ENCODE results near the gene FAM219A.
"Not testable (repeated sequence)": the region's sequence is repeated elsewhere in the genome, so short reads cannot be mapped to it uniquely, and the experiment has no call there.

FAM219A gene

DNA sequence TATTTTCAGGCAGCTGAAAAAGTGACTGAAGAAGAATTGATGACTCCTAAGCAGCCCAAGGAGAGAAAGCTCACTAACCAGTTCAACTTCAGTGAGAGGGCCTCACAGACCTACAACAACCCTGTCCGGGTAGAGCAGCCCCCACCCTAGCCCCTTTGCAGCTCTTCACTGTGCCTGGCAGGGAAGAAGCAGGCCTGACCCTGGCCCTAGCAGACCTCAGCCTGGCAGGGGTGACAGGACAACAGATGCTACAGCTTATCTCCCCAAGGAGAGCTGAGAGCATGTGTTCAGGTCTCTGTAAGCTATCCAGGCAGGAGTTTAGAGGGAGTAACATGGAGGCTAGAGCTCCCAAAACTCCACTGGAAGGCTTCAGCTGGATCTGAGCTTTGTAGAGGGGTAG, 32.0 kb upstream of the FAM219A start:
- TF ChIP-seq, protein P1, sequence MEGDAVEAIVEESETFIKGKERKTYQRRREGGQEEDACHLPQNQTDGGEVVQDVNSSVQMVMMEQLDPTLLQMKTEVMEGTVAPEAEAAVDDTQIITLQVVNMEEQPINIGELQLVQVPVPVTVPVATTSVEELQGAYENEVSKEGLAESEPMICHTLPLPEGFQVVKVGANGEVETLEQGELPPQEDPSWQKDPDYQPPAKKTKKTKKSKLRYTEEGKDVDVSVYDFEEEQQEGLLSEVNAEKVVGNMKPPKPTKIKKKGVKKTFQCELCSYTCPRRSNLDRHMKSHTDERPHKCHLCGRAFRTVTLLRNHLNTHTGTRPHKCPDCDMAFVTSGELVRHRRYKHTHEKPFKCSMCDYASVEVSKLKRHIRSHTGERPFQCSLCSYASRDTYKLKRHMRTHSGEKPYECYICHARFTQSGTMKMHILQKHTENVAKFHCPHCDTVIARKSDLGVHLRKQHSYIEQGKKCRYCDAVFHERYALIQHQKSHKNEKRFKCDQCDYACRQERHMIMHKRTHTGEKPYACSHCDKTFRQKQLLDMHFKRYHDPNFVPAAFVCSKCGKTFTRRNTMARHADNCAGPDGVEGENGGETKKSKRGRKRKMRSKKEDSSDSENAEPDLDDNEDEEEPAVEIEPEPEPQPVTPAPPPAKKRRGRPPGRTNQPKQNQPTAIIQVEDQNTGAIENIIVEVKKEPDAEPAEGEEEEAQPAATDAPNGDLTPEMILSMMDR (IDR thresholded peaks at IDR 0.05; ENCODE audit: low read depth, low read length, missing control alignments) = no peak
- no peak overlapping the region for H3K4me3 ChIP-seq (ENCODE audit: low read depth, low read length)
- in situ Hi-C loops (cut with HindIII; ENCODE audit: low sequenced_read_pairs) = no loop called here
- no peak for DNase-seq (ENCODE audit: low read depth)

GRCh38 chr9:34486572-34486971, 28.2 kb upstream of the FAM219A start:
- no peak overlapping the region for H3K4me3 ChIP-seq (ENCODE audit: low read depth, low read length)
- DNase-seq (ENCODE audit: low read depth) = no peak
- in situ Hi-C loops (cut with HindIII; ENCODE audit: low sequenced_read_pairs) = no loop called here
- TF ChIP-seq, protein P1 (IDR thresholded peaks at IDR 0.05; ENCODE audit: low read depth, low read length, missing control alignments) = no peak

DNA sequence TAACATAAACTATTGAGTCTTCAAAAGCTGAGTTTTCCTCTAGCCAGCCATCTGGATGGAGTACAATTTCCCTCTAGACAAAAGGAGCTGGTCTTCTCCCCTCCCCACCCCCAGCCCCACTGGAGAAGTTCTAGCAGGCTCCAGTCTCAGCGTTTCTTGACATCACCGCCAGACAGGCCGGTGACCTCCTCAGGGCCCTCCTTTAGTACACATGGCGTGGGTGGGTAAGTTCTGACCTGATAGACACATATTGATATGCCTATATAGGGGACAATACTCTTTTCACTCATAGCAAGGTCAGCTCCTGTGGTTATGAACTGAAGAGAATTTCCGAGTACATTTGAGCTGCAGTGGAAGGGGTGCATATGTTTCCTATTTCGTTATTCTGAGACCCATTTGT, 27.5 kb upstream of the FAM219A start:
- TF ChIP-seq, protein P1 (IDR thresholded peaks at IDR 0.05; ENCODE audit: low read depth, low read length, missing control alignments) = no peak
- no peak for DNase-seq (ENCODE audit: low read depth)
- no peak overlapping the region for H3K4me3 ChIP-seq (ENCODE audit: low read depth, low read length)
- in situ Hi-C loops (cut with HindIII; ENCODE audit: low sequenced_read_pairs) = no loop called here

DNA sequence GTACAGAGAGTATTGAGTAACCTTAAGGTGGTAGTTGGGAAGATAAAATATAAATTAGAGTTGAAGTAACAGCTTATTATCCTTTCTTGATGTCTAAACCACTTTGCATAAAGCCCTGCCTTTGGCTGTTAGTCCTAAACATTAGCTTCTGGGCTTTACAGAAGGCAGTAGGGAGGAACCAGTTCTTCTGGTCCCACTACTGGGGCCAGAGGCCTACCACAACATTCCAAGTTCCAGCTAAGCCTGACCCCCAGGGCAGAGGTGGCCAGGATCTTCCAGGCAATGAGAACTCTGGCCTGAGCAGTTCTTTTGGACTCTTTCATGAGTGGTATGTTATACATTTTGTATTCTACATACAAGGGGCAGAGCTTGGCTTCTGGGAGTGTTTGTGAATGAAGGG, 26.3 kb upstream of the FAM219A start:
- in situ Hi-C loops (cut with HindIII; ENCODE audit: low sequenced_read_pairs) = no loop called here
- TF ChIP-seq, protein P1 (IDR thresholded peaks at IDR 0.05; ENCODE audit: low read depth, low read length, missing control alignments) = no peak
- DNase-seq (ENCODE audit: low read depth) = no peak
- no peak overlapping the region for H3K4me3 ChIP-seq (ENCODE audit: low read depth, low read length)

DNA sequence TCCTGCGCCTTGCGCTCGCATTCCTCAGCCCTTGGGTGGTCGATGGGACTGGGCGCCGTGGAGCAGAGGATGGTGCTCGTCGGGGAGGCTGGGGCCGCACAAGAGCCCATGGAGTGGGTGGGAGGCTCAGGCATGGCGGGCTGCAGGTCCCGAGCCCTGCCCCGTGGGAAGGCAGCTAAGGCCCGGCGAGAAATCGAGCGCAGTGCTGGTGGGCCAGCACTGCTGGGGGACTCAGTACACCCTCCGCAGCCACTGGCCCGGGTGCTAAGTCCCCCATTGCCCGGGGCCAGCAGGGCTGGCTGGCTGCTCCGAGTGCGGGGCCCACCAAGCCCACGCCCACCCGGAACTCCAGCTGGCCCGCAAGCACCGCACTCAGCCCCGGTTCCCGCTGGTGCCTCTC, 24.4 kb upstream of the FAM219A start:
- DNase-seq (ENCODE audit: low read depth); in situ Hi-C loops (cut with HindIII; ENCODE audit: low sequenced_read_pairs); H3K4me3 ChIP-seq (ENCODE audit: low read depth, low read length): not testable (repeated sequence)

- DNase-seq (ENCODE audit: low read depth); H3K4me3 ChIP-seq (ENCODE audit: low read depth, low read length); in situ Hi-C loops (cut with HindIII; ENCODE audit: low sequenced_read_pairs): not testable (repeated sequence)
Measured at GRCh38 chr9:34481620-34482019, 23.2 kb upstream of the FAM219A start.

DNA sequence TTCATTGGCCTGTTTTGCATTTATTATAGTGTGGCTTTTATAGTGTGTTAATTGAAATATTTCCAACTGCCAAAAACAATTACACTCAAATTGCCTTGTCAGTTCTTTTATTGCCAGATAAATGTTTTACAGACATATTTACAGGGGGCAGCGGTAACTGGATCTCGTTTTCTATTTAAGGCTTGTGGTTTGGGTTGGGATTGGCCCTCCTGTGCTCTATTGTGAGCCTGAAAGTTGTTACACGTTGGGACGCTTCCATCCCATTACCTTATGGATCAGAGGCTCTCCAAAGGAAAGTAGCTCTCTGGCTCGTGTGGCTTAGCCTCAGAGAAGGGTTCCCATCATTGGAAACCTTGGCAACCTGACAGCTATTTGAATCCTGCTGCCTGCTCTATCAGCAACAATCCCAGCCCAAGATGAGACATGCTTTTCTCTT, 21.1 kb upstream of the FAM219A start:
- no peak for DNase-seq (ENCODE audit: low read depth)
- H3K4me3 ChIP-seq (ENCODE audit: low read depth, low read length) = no peak overlapping the region
- in situ Hi-C loops (cut with HindIII; ENCODE audit: low sequenced_read_pairs) = no loop called here
- TF ChIP-seq, protein P1 (IDR thresholded peaks at IDR 0.05; ENCODE audit: low read depth, low read length, missing control alignments) = no peak

DNA sequence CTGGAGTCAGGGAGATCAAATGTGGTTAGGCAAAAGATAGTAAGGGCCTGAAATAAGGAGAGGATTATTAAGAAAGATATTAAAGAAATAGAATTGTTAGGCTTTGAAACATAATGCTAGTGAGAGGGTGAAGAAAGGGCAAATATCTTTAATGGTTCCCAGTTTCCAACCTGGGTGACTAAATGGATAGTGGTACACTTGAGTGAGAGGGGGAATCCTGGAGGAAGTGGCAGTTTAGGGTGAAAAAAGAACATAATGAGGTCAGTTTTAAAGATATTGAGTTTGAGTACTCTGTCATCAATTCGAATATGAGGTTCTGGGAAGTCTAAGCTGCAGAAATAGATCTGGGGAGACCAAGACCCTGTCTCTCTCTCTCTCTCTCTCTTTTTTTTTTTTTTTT, 19.2 kb upstream of the FAM219A start:
- TF ChIP-seq, protein P1 (IDR thresholded peaks at IDR 0.05; ENCODE audit: low read depth, low read length, missing control alignments) = no peak
- no peak for DNase-seq (ENCODE audit: low read depth)
- H3K4me3 ChIP-seq (ENCODE audit: low read depth, low read length) = no peak overlapping the region
- in situ Hi-C loops (cut with HindIII; ENCODE audit: low sequenced_read_pairs) = no loop called here
